Adrenal gland (tissue), 5 donors: ENCODE measurements around the gene CDK9.

ENCODE experiments used
- POLR2A ChIP-seq, 2 donors: fragments of 450-650 bp; IDR thresholded peaks; one replicate each; pipeline ENCODE4 v1.6.1; 2017; ENCODE audit warnings: antibody characterized with exemption in 2 of 2, mild to moderate bottlenecking in 2 of 2, moderate library complexity in 1 of 2
- TF ChIP-seq, protein P1 (sequence below), 6 experiments: fragments of 450-650 bp in 4 of 6; fragments of 200-600 bp in 2 of 6; sonication (generic) in 1 of 6; IDR thresholded peaks; 1 replicate in 5 of 6; 2 replicates in 1 of 6; pipeline versions ENCODE4 v1.5.1 to v1.8.0; 2016 to 2021; ENCODE audit warnings: antibody characterized with exemption in 6 of 6, mild to moderate bottlenecking in 2 of 6, moderate library complexity in 1 of 6
- donor health status: DM: no; HTN: no; CAD: no.

- no peak for TF ChIP-seq POLR2A (IDR thresholded peaks at IDR 0.05)
- TF ChIP-seq, protein P1, sequence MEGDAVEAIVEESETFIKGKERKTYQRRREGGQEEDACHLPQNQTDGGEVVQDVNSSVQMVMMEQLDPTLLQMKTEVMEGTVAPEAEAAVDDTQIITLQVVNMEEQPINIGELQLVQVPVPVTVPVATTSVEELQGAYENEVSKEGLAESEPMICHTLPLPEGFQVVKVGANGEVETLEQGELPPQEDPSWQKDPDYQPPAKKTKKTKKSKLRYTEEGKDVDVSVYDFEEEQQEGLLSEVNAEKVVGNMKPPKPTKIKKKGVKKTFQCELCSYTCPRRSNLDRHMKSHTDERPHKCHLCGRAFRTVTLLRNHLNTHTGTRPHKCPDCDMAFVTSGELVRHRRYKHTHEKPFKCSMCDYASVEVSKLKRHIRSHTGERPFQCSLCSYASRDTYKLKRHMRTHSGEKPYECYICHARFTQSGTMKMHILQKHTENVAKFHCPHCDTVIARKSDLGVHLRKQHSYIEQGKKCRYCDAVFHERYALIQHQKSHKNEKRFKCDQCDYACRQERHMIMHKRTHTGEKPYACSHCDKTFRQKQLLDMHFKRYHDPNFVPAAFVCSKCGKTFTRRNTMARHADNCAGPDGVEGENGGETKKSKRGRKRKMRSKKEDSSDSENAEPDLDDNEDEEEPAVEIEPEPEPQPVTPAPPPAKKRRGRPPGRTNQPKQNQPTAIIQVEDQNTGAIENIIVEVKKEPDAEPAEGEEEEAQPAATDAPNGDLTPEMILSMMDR (IDR thresholded peaks at IDR 0.05) = no peak
Observed at GRCh38 chr9:127773272-127773671, 12.6 kb upstream of the CDK9 start.
